Right forelimb (tissue), 1 donor: ENCODE results near the gene FKBP1A.
"Not testable (repeated sequence)": the region's sequence is repeated elsewhere in the genome, so short reads cannot be mapped to it uniquely, and the experiment has no call there.

Experiments
- DNase-seq: peaks from one replicate; pipeline ENCODE4 v3.0.0-alpha.2; 2018

Gene FKBP1A

GRCh38 chr20:1415667-1416468 lies 23.0 kb upstream of the FKBP1A start:
- no peak for DNase-seq

DNA sequence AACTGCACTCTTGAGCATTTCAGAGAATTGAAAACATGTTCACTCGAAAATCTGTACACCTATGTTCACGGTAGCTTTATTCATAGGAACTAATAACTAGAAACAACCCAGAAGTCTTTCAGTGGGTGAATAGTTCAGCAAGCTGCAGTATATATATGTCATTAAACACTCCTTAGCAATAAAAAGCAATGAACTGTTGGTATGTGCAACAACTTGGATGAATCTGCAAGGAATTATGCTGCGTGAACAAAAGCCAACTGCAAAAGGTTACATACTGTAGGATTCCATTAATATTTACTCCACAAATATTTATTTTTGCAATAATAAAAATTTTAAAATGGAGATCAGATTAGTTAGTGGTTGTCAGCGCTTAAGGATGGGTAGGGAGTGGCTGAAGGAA lies 22.1 kb upstream of the FKBP1A start:
- no peak for DNase-seq

GRCh38 chr20:1405801-1406200 lies 12.9 kb upstream of the FKBP1A start:
- DNase-seq = no peak

DNA sequence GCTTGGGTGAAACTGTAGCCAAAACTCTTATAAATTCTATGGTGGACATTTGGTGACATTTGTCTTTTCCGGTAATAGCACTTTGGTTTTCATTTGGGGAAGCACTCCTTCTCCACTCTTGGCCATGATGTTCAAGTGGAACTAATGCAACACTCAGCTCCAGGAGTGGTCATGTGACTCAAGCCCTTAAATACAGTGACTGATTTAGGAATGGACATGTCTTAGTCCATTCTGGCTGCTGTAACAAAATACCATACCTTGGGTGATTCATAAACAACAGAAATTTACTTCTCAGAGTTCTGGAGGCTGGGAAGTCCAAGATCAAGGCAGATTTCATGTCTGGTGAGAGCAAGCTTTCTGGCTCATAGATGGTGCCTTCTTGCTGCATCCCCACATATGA lies 10.8 kb upstream of the FKBP1A start:
- DNase-seq = no peak

- DNase-seq = no peak
These were observed 9.3 kb upstream of the FKBP1A start for GRCh38 chr20:1402149-1402548.

DNA sequence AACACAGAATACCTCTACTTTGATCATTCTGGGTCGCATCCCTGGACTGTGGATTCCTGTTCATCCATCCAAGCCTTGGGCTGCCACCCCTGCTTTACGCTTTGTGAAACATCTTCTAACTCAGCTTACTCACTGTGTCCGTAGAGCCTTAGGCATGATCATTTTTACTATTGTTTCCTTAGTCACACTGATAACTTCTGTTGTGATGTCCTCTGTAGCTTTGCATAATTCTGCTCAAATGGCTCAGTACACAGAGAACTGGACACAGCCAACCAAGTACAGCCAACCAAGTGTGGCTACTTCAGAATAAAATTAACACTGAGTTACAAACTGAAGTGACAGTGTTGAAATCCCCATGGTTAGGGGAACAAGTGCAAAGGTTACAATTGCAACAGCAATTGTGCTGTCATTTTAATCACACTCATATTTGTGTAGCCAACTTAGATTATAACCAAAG lies 8.6 kb upstream of the FKBP1A start:
- DNase-seq = no peak

GRCh38 chr20:1399678-1400366 lies 7.0 kb upstream of the FKBP1A start:
- not testable (repeated sequence) for DNase-seq

- not testable (repeated sequence) for DNase-seq
These were observed 5.3 kb upstream of the FKBP1A start for GRCh38 chr20:1398185-1398584.

- DNase-seq = no peak
These were observed 4.9 kb upstream of the FKBP1A start for GRCh38 chr20:1397710-1398109.

DNA sequence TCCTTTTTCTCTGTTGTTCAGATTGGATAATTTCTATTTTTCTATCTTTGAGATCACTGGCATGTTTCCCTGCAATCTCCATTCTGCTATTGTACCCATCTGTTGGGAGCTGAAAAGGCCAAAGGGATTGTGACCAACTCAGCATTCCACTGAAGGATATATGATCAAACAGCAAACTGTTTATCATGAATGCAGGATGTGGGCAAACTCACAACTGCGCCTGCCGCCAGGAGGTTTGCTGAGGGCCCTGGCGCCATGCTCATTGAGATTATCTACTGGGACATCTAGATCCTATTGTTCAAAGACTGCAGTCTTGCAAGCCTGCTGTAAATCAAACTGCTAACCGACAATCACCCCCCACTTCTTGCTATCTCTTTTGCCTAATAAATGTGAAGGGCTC lies 3.8 kb upstream of the FKBP1A start:
- DNase-seq = no peak

DNA sequence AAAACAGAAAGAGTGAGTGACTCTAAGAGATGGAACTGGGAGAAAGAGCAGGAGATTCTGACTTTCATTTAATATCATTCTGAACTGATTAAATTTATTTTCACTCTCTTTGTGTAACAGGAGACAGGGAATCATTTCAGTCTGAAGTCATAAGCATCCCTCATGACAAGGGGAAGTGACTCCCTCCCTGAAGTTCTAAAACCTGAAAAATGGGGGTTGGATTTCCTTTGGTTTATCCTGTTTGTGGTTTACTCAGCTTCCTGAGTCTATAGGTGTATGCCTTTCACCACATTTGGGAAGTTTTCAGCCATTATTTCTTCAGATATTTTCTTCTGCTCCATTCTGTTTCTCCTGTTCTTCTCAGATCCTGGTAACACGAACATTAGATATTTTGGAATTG lies 3.4 kb upstream of the FKBP1A start:
- no peak for DNase-seq

DNA sequence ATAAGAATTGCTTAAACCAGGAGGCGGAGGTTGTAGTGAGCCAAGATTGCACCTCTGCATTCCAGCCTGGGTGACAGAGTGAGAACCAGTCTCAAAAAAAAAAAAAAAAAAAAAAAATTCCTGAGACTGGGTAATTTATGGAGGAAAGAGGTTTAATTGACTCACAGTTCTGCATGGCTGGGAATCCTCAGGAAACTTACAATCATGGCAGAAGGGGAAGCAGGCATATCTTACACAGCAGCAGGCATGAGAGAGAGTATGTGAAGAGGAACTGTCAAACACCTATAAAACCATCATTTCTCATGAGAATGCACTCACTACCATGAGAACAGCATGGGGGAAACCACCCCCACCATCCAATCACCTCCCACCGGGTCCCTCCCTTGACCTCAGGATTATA lies 1.8 kb upstream of the FKBP1A start:
- DNase-seq = no peak

GRCh38 chr20:1393507-1393882 lies 641 bp upstream of the FKBP1A start:
- no peak for DNase-seq

- DNase-seq = no peak
These were observed 486 bp downstream of the FKBP1A start for GRCh38 chr20:1392443-1392692.

DNA sequence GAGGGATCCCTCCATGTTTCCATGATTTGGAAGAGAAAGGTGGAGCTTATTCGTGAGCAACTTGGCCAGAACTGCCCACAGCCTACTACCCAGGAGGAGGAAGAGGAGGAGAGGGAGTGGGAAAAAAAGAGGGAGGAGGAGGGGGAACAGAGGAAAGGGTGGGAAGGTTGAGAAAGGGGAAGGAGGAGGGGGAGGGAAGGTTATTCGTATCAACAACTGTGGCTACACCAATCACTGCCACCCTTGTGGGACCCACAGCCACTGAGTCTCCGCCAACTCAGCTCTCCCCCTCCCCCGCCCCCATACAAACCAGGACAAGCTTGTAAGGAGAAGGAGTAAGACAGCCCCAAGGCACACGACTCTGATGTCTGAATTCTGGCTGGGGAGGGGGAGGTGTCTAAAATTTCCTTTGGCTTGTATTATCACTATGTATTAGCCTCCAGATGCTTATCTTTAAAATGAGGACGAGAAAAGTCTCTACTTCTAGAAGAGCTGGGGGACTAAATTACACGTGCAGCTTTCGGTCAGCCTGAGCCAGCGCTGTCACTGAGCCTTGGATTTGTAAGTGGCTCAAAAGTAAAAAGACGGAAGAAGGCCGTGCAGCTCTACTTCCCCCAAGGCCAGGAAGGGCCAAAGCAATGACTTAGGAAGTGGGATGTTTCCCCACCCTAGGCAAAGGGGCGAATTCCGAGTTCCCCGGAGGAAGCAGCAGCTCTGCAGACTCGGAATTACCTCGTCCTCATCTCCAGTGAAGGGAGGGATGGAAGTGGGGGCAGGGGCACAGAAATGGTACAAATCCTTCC lies 1.0 kb downstream of the FKBP1A start:
- no peak for DNase-seq

GRCh38 chr20:1390581-1391403 lies 2.1 kb downstream of the FKBP1A start:
- no peak for DNase-seq

GRCh38 chr20:1389703-1390580 lies 2.9 kb downstream of the FKBP1A start:
- no peak for DNase-seq

GRCh38 chr20:1388741-1389483 lies 3.9 kb downstream of the FKBP1A start:
- no peak for DNase-seq

DNA sequence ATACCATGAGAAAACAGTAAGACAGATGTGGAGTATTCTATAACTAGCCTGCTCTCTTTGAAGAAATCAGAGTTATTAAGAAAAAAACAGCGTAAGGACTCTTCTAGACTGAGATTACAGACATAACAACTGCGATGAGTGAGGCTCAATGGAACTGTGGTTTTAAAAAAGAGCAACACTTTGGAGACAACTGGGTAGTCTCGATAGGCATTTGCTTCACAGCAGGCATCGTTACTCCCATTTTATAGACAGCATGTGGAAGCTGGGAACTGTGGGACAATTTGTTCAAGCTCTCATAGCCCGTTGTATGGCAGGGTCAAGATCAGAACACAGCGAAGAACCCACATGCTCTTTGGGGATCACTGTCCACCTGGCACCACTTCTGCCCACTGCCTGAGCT lies 4.6 kb downstream of the FKBP1A start:
- DNase-seq = no peak

- no peak for DNase-seq
These were observed 6.5 kb downstream of the FKBP1A start for GRCh38 chr20:1386323-1386722.
